ENCODE data around the gene KDM6A.

- TF ChIP-seq CTCF (conservative IDR thresholded peaks at IDR 0.05 in 1 of 2, IDR thresholded peaks at IDR 0.05 in 1 of 2; ENCODE audit: low read depth in 1 of 2, low read length in 2 of 2) (no peak), EZH2 (IDR thresholded peaks at IDR 0.05; ENCODE audit: low read length, missing control alignments) (no peak)
These were observed 107.4 kb downstream of the KDM6A start for GRCh38 chrX:44980403-44980802.
